Myocyte (in vitro differentiated cells): ENCODE results near the gene CFAP68. TPM values are rescaled to one million over a fixed set of nuclear protein-coding genes. Genes with fewer than 3 reads are reported as not detected.
"Not testable (repeated sequence)": the region's sequence is repeated elsewhere in the genome, so short reads cannot be mapped to it uniquely, and the experiment has no call there.

Source experiments
- DNase-seq: peaks from one replicate; pipeline ENCODE4 v3.0.0-alpha.2; 2012; ENCODE audit warnings: low read depth
- total RNA-seq: library from RNA; depleted of rRNA; stranded (reverse); fragments of >200 nt; gene quantifications from 2 replicates; pipeline ENCODE4 v1.2.3, GENCODE V29; 2014

Gene CFAP68
- total RNA-seq, 1 donor from 2014 or later, result 25.7 TPM

DNA sequence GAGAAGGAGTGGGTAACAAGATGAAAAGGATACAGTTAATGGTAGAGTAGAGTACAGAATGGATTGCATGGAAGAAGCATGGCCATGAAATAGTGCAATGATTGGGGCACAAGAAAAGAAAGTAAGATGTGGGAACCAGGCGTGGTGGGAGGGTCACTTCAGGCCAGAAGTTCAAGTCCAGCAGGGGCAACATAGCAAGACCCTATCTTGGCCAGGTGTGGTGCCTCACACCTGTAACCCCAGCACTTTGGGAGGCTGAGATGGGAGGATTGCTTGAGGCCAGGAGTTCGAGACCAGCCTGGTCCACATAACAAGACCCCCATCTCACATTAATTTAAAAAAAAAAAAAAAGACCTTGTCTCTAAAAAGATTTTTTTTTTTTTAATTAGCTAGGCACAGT, 38.0 kb downstream of the CFAP68 start:
- DNase-seq, result no peak

DNA sequence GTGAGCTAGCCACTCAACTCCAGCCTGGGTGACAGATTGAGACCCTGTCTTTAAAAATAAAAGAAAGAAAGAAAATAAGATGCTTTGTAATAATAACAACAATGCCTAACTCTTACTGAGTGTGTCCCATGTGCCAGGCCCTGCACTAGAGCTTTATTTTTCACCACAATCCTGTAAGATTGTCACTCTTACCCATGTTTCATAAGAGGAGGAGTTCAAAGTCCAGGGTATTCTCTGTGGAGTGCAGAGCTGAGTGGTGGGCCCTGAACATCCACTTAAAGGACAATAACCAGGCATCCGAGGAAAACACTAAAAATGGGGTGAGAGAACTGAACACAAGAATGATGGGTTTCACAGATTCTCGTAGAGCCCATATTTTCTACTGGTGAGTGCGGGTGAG, 38.4 kb downstream of the CFAP68 start:
- DNase-seq, result no peak

DNA sequence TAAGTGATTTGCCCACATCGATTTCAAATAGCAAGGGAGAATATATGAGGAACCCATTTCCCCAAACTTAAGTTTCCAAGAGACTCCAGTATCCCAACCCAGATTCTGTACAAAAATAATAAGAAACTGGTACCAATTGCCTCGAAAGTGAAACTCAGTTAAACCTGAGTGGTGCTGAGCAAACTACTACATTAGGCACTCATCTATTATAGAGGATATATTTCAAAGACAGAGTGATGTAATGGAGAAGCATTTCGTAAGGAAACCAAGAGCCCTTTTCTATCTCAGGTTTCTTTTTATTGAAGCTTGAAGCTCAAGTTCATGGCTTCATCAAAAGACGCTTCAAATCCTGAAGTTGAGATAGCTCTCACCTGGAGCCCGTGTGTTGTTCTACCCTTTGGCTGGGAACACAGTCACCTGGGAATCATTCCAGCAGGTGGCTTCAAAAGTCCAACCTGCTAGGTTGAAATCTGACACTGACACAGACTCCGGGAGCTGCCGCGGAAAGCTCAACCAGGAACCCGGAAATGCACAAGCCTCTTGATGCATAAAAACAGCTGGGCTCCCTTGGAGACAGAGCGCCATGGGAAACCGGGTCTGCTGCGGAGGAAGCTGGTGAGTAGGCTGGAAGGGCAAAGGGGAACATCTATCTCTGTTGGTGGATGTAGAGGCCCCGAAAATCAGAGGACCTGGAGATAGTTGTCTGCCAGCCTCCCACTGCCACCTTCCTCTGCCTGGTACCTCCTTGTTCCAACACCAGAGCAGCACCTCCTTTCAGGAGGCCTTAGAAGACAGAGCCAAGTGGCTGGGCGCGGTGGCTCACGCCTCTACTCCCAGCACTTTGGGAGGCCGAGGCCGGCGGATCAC, 39.3 kb downstream of the CFAP68 start, which contains the start of gene C11orf52:
C11orf52 (plus strand) TSS at position 524 of the 867 bp plus-strand sequence; CDS start at position 584, 60 bp downstream.
- DNase-seq, result peak; percentile 94

DNA sequence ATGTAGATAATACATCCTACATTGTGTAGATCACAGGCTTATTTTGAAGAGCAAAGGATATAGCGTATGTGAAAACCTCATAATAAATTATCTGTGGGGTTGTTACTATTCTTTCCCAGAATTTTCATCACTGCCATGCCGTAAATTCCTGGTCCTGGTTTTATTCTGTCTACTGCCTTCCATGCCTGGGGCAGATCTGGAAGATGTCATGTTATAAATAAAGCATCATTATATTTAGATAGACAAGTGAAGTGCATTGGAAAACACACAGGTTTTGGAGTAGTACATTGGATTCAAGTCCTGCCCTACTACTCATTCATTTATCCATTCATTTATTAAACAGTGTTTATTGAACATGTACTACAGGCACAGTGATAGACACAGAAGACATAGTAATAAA, 41.6 kb downstream of the CFAP68 start:
- no peak for DNase-seq

GRCh38 chr11:111921541-111922230, 42.3 kb downstream of the CFAP68 start:
- no peak for DNase-seq

DNA sequence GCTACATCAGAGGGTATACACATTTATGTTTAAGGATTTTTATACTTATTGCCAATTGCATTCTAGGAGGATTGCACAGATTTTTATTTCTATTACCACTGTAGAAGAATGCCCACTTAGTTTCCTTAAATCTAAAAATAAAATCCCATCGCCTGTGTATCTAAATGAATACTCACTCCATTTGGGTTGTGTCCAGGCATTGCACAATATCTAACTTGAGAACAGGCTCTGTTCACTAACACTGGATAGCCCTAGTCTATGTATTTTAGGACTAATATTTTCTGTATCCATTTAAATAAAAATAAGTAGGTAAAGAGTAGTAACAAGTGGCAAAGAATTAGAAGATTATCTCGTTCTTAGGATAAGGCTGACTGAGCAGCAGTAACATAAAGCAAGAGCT, 43.5 kb downstream of the CFAP68 start:
- DNase-seq, result peak; percentile 89

GRCh38 chr11:111923351-111923788, 44.0 kb downstream of the CFAP68 start:
- no peak for DNase-seq

DNA sequence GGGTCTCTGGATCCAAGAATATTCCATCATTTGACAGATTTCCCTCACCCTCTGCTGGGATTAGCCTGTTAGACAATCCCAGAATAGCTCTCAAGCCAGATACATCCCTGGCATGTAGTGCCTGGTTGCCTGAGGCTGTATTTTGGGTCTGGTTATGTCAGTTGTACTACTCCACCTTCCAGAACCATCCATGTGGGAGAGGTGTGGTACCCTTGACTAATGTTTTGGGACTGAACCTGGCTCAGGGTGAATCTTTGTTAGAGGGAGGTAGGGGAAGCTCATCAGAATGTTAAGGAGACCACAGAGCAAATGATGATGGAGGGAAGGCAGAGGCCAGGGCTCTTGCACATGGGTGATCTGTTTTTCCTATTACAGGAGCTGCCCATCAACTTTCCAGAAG, 44.6 kb downstream of the CFAP68 start:
- DNase-seq, result no peak

GRCh38 chr11:111925953-111926352, 46.6 kb downstream of the CFAP68 start:
- no peak for DNase-seq

DNA sequence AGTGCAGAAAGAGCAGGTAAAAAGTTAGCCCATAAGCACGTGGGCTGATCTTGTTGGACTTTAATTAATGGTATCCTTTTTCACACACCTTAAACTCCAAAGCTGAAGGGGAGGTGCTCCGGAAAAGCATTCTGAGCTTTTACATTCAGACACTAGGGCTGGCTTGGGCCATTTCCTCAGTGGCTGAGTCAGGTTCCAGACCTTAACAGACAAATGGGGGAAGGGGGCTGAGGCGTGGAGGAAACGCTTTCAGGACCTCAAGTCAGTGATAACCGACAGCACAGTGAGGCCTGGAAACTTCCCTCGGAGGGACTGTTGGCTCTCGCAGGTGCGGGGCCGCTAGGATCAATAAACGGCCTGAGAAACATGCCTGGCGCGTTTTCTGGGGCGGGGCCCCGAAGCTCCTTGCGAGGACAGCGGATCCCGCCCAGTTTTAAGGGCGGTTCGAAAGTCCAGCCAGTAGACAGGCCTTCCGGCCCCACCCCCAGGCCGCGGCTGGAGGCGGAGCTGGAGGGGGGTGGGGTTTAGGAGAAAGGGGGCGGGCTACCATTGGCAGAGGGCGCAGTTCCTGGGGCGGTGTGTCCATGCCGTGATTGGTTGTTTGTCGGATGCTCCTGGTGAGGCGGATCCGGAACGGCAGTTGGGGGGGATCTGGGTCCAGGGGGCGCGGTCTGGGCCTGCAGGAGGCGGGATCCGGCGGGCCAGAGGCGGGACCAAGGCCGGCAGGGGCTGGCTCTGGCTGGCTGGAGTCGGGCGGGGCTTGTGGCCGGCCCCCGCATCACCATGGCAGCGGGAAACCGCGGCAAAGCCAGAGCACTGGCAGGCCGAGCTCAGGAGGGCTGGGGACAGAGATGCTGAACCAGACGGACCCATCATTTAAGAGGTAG, 47.4 kb downstream of the CFAP68 start:
- peak; percentile 97 for DNase-seq

GRCh38 chr11:111930472-111930871, 51.1 kb downstream of the CFAP68 start:
- no peak for DNase-seq

GRCh38 chr11:111932611-111932950, 53.2 kb downstream of the CFAP68 start:
- no peak for DNase-seq

DNA sequence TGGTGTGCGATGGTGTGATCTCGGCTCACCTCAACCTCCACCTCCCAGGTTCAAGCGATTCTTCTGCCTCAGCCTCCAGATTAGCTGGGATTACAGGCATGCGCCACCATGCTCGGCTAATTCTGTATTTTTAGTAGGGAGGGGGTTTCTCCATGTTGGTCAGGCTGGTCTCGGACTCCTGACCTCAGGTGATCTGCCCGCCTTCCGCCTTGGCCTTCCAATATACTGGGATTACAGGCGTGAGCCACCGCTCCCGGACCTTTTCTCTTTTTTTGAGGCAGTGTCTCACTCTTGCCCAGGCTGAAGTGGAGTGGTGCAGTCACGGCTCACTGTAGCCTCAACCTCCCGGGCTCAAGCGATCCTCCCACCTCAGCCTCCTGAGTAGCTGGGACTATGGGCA, 53.8 kb downstream of the CFAP68 start:
- not testable (repeated sequence) for DNase-seq

- DNase-seq, result no peak
Measured at GRCh38 chr11:111933872-111934271, 54.5 kb downstream of the CFAP68 start.

DNA sequence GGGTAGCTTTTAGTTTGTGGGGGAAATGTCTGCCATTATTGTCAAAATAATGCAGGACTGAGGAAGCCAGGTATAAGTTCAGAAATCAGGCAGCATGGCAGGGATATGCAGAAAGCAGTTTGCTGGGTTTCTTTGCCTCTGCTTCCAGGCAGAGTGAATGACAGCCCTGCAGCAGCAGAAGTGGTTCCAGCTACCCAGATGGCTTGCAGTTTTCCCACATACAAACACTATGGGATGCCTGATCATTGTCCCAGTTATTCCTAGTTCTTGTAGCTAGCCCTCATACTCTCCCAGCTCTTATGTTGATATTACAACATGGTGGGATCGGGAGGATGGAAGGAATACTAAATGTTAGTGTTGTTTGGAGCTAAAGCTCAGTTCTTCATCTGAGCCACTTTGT, 55.0 kb downstream of the CFAP68 start:
- DNase-seq, result no peak

Other genes starting within 250 kb of the CFAP68 start
- 12.7 and 15.7 TPM in 2 replicates for gene PPP2R1B, start 113.2 kb upstream of the CFAP68 start, total RNA-seq
- gene ALG9, start 8.0 kb upstream of the CFAP68 start, total RNA-seq, result 27.8 and 33.0 TPM in 2 replicates
- 0.99 and 1.8 TPM in 2 replicates for gene FDXACB1, start 376 bp upstream of the CFAP68 start, total RNA-seq
- gene CRYAB, start 32.2 kb downstream of the CFAP68 start, total RNA-seq, result 182 and 268 TPM in 2 replicates
- gene HSPB2, start 33.2 kb downstream of the CFAP68 start, total RNA-seq, result 14.6 and 15.6 TPM in 2 replicates
- gene C11orf52, start 39.4 kb downstream of the CFAP68 start, total RNA-seq, result 0.70 and 1.7 TPM in 2 replicates
- 17.7 and 19.6 TPM in 2 replicates for gene DIXDC1, start 57.8 kb downstream of the CFAP68 start, total RNA-seq
- gene DLAT, start 145.9 kb downstream of the CFAP68 start, total RNA-seq, result 41.9 and 65.1 TPM in 2 replicates
- gene PIH1D2, start 194.5 kb downstream of the CFAP68 start, total RNA-seq, result 1.1 and 1.5 TPM in 2 replicates
- gene NKAPD1, start 194.8 kb downstream of the CFAP68 start, total RNA-seq, result 20.6 and 29.3 TPM in 2 replicates
- 55.0 and 62.6 TPM in 2 replicates for gene TIMM8B, start 207.2 kb downstream of the CFAP68 start, total RNA-seq
- gene SDHD, start 207.3 kb downstream of the CFAP68 start, total RNA-seq, result 107 and 123 TPM in 2 replicates